PC-9 (cell line): ENCODE data around the gene METTL16. TPM values are rescaled to one million over a fixed set of nuclear protein-coding genes. Genes with fewer than 3 reads are reported as not detected.

Source experiments
- BruUV-seq: library from RNA; stranded (reverse); fragments of 400-500 nt; replicated peaks from 2 replicates; lab custom pipeline; 2021; lab: Mats Ljungman, UMichigan
- CTCF ChIA-PET: fragments of 300-600 bp; sonication (Branson Sonifier 250); formaldehyde crosslinking; loops from one replicate; lab custom pipeline; 2022; ENCODE audit warnings: antibody characterized with exemption; lab: Charles Lee
- POLR2A ChIA-PET: fragments of 300-600 bp; sonication (Branson Sonifier 250); formaldehyde crosslinking; loops from one replicate; lab custom pipeline; 2022; ENCODE audit warnings: antibody characterized with exemption; ENCODE audit not compliant: unreplicated experiment; lab: Charles Lee
- DNase-seq, 2 experiments: peaks; one replicate each; pipeline versions ENCODE4 v3.0.0 to v3.0.0-alpha.2; 2015 to 2022; ENCODE audit warnings: mixed read lengths in 1 of 2
- H2AFZ ChIP-seq: fragments of 200-600 bp; sonication (generic); 2 replicates; pipeline ENCODE4 v1.8.1; 2017; ENCODE audit warnings: antibody characterized with exemption
- H3F3A ChIP-seq: fragments of 200-600 bp; sonication (generic); 2 replicates; pipeline ENCODE4 v1.8.1; 2017; ENCODE audit warnings: antibody characterized with exemption, mild to moderate bottlenecking, low read depth; ENCODE audit not compliant: insufficient read depth
- H3K27ac ChIP-seq: fragments of 200-600 bp; sonication (generic); 2 replicates; pipeline ENCODE4 v1.6.1; 2016; ENCODE audit warnings: mixed run types
- H3K27me3 ChIP-seq: fragments of 200-600 bp; sonication (generic); 2 replicates; pipeline ENCODE4 v1.6.1; 2016; ENCODE audit warnings: low read depth, mixed run types; ENCODE audit not compliant: insufficient read depth
- H3K36me3 ChIP-seq: fragments of 200-600 bp; sonication (generic); 2 replicates; pipeline ENCODE4 v1.6.1; 2016; ENCODE audit warnings: low read depth, mixed run types
- H3K4me1 ChIP-seq: fragments of 200-600 bp; sonication (generic); replicated peaks from 2 replicates; pipeline ENCODE4 v1.6.1; 2016; ENCODE audit warnings: mixed run types; ENCODE audit not compliant: insufficient read depth
- H3K4me2 ChIP-seq: fragments of 200-600 bp; sonication (generic); 2 replicates; pipeline ENCODE4 v1.6.1; 2017; ENCODE audit warnings: mixed run types
- H3K4me3 ChIP-seq: fragments of 200-600 bp; sonication (generic); 2 replicates; pipeline ENCODE4 v1.6.1; 2016; ENCODE audit warnings: mixed run types
- H3K79me2 ChIP-seq: fragments of 200-600 bp; sonication (generic); 2 replicates; pipeline ENCODE4 v1.6.1; 2017; ENCODE audit warnings: low read depth, mixed run types
- H3K9me2 ChIP-seq: fragments of 200-600 bp; sonication (generic); 2 replicates; pipeline ENCODE4 v1.8.1; 2017; ENCODE audit warnings: mild to moderate bottlenecking; ENCODE audit not compliant: insufficient read depth
- H3K9me3 ChIP-seq: fragments of 200-600 bp; sonication (generic); 2 replicates; pipeline ENCODE4 v1.8.1; 2016; ENCODE audit warnings: low read depth; ENCODE audit not compliant: insufficient read depth
- H4K20me1 ChIP-seq: fragments of 200-600 bp; sonication (generic); 2 replicates; pipeline ENCODE4 v1.8.1; 2017; ENCODE audit not compliant: insufficient read depth
- EZH2 ChIP-seq: fragments of 200-600 bp; sonication (generic); IDR thresholded peaks from 2 replicates; pipeline ENCODE4 v1.8.0; 2017; ENCODE audit warnings: antibody characterized with exemption, low read depth
- intact Hi-C: fragments of 100-400 bp; cut with micrococcal nuclease; formaldehyde crosslinking; loops from one replicate; pipeline ENCODE4 v1.10.0; 2022; ENCODE audit not compliant: unreplicated experiment
- total RNA-seq: library from RNA; stranded (reverse); gene quantifications from 2 replicates; pipeline ENCODE4 v1.2.3, GENCODE V29; 2021
- TF ChIP-seq, protein P1 (sequence below): fragments of 200-600 bp; sonication (generic); conservative IDR thresholded peaks from 2 replicates; pipeline ENCODE4 v1.6.1; 2017; ENCODE audit warnings: mixed run types, antibody characterized with exemption, mild to moderate bottlenecking, moderate library complexity

METTL16 gene
- total RNA-seq, 1 experiment from 2014 or later: 46.2 TPM

DNA sequence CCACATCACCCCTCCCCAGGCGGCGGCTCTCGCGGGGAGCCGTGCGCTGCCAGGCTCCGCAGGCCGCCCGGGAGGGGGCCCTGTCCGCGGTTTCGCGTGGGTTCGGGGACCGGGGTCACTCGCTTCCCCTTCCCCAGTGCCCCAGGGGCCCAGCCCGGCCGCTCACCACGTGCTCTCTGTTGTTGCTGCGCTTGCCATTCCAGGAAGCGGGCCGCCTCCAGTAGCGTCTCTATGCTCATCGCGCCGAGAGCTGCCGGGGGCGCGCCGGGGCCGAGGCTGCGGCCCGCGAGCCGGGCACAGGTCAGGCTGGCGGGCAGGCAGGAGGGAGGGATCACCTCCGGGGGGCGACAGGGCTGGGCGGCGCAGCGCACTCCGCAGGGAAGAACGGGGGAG is 111.2 kb downstream of the METTL16 start:
- H4K20me1 ChIP-seq: peaks cover 16% of the 10 kb centered on the region
- CTCF ChIA-PET: interaction anchor here (1.4 to 1.7 kb wide), 2 partner anchors 18 kb away, joined by 4 to 7 read pairs; no protein-coding TSS in a partner anchor
- H3K4me1 ChIP-seq: peaks cover 65% of the 10 kb centered on the region
- peak in 1 of 2 experiments; percentile 55 for DNase-seq
- peak overlapping the region; percentile 96 for H3K4me3 ChIP-seq
- H3K27ac ChIP-seq: peak overlapping the region; percentile 96
- H3K36me3 ChIP-seq: no peaks in the 10 kb centered on the region
- no peaks in the 10 kb centered on the region for H3K27me3 ChIP-seq
- peaks cover 55% of the 10 kb centered on the region for H3F3A ChIP-seq
- H3K79me2 ChIP-seq: peaks cover 40% of the 10 kb centered on the region
- TF ChIP-seq, protein P1, sequence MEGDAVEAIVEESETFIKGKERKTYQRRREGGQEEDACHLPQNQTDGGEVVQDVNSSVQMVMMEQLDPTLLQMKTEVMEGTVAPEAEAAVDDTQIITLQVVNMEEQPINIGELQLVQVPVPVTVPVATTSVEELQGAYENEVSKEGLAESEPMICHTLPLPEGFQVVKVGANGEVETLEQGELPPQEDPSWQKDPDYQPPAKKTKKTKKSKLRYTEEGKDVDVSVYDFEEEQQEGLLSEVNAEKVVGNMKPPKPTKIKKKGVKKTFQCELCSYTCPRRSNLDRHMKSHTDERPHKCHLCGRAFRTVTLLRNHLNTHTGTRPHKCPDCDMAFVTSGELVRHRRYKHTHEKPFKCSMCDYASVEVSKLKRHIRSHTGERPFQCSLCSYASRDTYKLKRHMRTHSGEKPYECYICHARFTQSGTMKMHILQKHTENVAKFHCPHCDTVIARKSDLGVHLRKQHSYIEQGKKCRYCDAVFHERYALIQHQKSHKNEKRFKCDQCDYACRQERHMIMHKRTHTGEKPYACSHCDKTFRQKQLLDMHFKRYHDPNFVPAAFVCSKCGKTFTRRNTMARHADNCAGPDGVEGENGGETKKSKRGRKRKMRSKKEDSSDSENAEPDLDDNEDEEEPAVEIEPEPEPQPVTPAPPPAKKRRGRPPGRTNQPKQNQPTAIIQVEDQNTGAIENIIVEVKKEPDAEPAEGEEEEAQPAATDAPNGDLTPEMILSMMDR: no peak
- TF ChIP-seq EZH2: no peak
- peak overlapping the region; percentile 99 for H3K4me2 ChIP-seq
- peak overlapping the region; percentile 37 for H2AFZ ChIP-seq
- intact Hi-C loops: loop anchor here (2.0 to 10.0 kb wide), 6 partner anchors 42 to 756 kb away; partner anchors contain the start of genes RILP, SCARF1, SMG6 and SRR
- TSS peak; percentile 20 for BruUV-seq
- POLR2A ChIA-PET: interaction anchor here (0.6 to 1.4 kb wide), 2 partner anchors 18 to 52 kb away, joined by 3 to 9 read pairs; no protein-coding TSS in a partner anchor
- H3K9me3 ChIP-seq: no peaks in the 10 kb centered on the region
- no peaks in the 10 kb centered on the region for H3K9me2 ChIP-seq

DNA sequence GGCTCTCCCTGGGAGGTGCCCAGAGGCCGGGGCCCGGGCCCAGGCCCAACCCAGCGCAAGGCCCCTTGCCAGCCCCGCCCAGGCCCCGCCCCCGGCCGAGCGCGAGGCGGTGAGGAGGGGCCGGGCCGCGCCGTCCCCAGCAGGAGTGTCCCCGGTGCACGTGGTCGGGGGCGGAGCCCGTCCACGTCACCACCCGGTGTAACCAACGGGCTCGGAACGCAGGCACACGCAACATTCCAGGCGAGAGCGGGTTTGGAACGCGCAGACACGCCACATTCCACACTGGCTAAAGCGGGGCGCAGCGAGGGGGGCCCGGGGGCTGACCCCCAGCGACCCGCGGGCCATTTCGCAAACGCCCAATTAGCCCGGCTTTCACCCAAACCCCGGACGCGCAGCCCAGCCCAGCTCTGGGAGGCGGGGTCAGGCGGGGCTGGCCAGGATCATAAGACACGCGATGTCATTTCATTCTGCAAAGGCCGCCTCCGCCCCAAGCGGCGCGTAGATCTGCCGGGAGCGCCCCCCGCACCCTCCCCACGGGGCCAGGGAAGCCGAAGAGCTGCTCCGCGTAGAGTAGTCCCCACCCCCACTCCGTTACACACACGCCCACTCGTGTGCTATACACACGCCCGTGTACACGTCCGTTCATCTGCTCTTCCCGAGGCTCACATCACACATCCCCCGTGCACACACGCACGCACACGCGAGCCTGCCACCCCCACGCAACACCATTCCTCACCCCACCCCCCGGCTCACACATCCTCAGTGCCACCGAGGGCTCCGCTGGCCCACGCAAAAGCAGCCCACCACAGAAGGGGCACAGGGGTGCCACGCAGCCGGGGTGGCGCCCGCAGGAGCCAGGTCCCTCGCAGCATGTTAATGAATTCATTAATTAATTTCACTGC is 111.9 kb downstream of the METTL16 start:
- no peaks in the 10 kb centered on the region for H3K9me2 ChIP-seq
- peak overlapping the region; percentile 99 for H3K4me2 ChIP-seq
- intact Hi-C loops: loop anchor here (1.0 to 10.0 kb wide), 7 partner anchors 7 to 755 kb away; partner anchors contain the start of genes RILP, SCARF1, SMG6 and SRR
- peaks cover 61% of the 10 kb centered on the region for H3K4me1 ChIP-seq
- H4K20me1 ChIP-seq: peaks cover 19% of the 10 kb centered on the region
- peak overlapping the region; percentile 96 for H3K27ac ChIP-seq
- no peaks in the 10 kb centered on the region for H3K27me3 ChIP-seq
- peak overlapping the region; percentile 96 for H3K4me3 ChIP-seq
- ChIA-PET CTCF (interaction anchor here (0.7 to 1.4 kb wide), 2 partner anchors 17 to 48 kb away, joined by 7 to 20 read pairs; no protein-coding TSS in a partner anchor), POLR2A (interaction anchor here (0.5 to 1.4 kb wide), 11 partner anchors 13 to 1355 kb away, joined by 3 to 20 read pairs (median 3); partner anchors contain the start of gene TSR1)
- peak; percentile 88 to 99 for DNase-seq
- BruUV-seq: TSS peak; percentile 34
- H3F3A ChIP-seq: peaks cover 49% of the 10 kb centered on the region
- no peaks in the 10 kb centered on the region for H3K9me3 ChIP-seq
- H3K36me3 ChIP-seq: no peaks in the 10 kb centered on the region
- peaks cover 47% of the 10 kb centered on the region for H3K79me2 ChIP-seq
- H2AFZ ChIP-seq: peak overlapping the region; percentile 71
- TF ChIP-seq, protein P1: no peak
- TF ChIP-seq EZH2: no peak
